ENCODE results near the gene CTNNBIP1. TPM values are rescaled to one million over a fixed set of nuclear protein-coding genes. Genes with fewer than 3 reads are reported as not detected.

Gene CTNNBIP1
- total RNA-seq, 1 donor from 2014 or later, result 24.2 TPM

DNA sequence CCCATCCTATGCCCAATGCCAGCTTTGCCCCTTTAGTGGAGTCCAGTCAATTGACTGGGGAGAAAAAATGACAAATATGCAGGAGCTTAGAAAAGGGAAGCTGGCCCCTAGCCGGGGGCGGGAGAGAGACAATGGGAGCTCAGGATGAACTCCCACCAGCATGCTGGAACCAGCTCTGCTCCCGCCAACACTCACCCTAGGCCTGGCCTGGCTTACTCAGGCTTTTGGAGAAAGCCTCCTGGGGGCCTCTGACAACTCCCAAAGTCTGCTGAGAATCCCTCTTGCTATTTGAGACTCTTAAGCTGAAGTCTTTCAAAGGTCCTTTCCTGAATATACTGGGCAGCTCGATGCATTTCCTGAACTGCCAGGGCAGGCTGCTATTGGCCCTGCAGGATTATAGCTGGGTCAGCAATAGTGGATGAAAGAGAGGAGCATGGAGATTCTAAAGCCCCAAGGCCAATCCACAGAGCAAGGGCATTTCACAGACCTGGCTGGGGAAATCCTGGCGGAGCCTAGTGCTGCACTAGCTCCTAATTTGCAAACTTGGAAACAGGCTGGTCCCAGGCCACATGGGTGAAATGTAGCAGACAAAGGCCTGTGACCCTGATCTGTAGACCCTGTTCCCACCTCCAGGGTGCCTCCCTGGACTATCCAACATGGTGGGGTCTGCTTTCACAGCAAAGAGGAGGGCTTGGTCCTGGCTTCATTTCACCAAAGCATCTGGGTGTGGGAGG lies 50.6 kb downstream of the CTNNBIP1 start:
- no peak for DNase-seq (ENCODE audit: low spot score)
- peak; percentile 38 for ATAC-seq

GRCh38 chr1:9858293-9859035 lies 51.6 kb downstream of the CTNNBIP1 start:
- DNase-seq (ENCODE audit: low spot score) (no peak), ATAC-seq (no peak)

DNA sequence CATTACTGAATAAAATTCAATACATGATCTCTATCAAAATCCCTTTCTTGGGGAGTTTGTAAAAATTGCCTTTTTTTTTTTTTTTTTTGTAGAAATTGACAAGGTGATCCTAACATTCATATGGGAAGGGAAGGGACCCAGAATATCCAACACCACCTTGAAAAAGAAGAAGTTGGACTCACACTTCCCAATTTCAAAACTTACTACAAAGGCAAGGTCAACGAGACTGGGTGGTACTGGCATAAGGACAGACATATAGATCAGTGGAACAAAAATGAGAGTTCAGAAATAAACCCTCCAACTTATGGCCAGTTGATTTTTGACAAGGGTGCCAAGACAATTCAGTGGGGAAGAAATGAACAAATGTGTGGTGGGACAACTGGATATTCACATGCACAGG lies 54.9 kb downstream of the CTNNBIP1 start:
- no peak for ATAC-seq
- DNase-seq (ENCODE audit: low spot score), result no peak

DNA sequence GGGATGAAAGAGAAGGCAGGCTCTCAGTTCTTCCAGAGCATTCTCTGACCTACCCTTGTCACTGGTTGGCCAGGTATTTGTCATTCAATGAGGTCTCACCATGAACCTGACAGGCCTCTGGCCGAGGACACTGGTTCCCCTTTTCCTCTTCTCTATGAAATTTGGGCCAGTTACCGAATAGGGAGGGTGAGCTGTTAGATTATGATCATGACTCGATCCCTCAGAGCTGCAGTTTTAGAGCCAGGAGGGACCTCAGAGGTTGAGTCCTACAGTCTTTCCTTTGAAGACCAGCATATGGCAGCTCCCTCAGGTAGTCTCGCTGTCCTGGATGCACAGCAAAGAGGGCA lies 56.8 kb downstream of the CTNNBIP1 start:
- no peak for ATAC-seq
- no peak for DNase-seq (ENCODE audit: low spot score)

DNA sequence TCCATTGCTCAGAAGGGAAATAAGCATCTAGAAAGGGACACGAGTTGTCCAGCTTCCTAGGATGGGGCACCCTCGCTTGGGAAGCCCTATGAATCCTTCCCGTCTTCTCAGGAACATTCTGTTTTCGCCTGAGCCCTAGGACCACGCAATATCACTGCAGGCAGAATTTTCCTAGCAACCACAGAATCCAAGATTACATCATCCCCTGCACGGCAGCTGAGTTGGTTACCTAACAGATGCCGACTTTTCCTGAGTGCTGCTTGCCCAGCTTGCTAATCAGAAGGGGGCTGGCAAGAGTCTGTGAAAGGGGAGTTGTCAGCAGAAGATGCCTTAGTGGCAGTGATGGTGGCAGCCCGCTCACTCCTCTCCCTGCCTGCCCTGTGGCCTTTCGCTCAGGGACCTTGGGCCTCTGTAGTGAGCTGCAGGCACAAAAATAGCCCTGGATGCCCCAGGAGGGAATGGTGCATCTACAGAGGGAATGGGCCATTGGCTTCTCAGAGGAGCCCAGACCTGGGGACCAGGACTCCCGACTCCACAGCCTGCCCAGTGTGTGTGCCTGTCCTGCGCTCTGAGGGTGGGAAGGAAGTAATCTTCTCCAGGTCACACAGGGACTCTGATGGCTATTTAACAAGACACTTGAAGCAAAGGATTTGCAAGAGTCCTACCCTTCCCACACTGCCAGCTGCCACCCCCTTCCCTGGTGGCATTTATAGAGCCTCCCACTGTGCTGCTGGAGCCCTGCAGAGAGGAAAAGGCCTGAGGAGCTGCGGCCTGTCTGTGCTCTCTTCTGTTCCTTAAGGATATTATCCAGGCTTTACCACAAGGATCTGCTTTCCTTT lies 57.4 kb downstream of the CTNNBIP1 start:
- ATAC-seq (no peak), DNase-seq (ENCODE audit: low spot score) (no peak)

DNA sequence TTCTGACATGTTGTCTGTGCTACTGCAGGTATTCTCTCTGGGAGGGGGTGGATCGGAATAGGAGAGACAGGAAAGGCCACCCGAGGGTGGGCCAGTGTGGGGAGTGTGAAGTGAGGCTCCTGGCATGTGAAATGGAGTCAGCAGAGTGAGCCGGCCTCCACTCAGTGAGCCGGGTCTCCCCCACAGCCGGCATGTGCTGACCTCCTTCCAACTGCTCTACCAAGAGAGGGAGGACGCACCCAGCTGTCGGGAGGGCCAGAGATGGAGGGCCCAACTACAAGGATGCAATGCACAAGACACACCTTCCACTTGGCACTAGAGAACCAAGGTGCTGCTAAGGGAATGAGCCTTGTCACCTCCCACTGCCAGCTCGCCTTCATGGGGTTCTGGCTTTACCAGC lies 58.1 kb downstream of the CTNNBIP1 start:
- ATAC-seq, result no peak
- no peak for DNase-seq (ENCODE audit: low spot score)

DNA sequence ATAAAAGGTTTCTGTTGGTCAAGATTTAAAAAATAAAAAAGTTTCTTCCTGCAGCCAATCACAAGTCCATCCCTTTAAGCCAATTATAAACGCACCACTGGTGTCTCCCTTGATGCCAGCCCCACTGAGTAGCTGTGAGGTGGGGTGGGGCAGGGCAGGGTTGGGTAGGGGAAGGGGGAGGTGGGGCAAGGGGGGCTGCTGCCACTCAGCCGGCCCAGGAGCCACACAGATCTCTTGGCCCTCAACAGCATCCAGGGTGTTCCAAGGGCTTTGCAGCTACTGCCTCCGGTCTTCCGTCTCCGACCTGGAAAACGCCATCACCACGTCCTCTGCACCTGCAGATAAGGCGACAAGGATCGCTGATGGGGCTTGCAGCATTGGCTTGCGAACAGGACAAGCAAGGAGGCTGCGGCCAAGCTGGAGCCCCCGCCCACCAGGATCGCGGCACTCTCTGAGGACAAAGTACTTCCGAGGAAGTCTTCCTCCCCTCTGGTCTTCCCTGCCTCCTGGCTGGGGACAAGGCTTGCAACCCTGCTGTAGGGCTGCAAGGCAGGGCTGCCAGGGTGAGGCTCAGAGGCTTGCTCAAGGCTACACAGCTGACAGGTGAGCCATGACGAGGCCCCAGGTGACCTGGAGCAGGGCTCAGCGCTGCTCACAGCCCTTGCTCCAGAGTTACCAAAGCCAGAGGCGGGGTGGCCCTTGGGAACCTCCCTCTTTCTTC lies 59.5 kb downstream of the CTNNBIP1 start:
- DNase-seq (ENCODE audit: low spot score) (no peak), ATAC-seq (no peak)

DNA sequence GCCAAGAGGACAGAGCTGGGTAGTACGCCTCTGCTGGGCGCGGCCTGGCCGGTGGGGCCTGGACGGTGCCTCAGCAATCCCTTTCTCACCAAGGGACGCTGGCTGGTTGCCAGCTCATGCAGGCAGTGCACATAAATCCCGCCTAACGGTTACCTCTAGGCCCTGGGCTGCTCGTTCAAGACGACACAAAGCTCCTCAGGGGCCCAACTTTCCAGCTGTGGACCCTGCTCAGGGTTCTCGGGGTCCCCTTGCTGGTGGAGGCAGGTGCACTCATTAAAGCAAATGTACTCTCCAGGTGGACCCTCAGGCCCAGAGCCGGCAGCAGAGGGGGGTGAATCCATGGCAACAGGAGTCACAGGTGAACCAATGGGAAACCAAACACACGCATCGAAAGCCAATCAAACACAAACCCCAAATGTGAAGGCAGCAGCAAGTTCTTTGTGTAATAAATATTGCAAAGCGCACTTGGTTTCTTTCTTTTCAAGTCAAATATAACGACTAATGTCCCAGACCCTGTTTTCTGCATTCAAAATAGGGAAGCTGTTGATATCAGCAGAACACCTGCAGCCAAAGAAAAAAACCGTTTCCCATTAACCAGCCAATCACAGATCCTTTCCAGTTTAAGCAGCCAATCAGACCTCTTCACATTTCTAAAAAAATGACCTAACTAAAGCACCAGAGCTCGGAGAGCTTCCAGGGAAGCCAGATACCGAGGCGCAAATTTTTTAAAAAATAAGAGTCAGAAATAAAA lies 60.2 kb downstream of the CTNNBIP1 start:
- DNase-seq (ENCODE audit: low spot score), result no peak
- no peak for ATAC-seq

GRCh38 chr1:9848022-9848421 lies 62.0 kb downstream of the CTNNBIP1 start:
- DNase-seq (ENCODE audit: low spot score) (no peak), ATAC-seq (peak; percentile 23)

DNA sequence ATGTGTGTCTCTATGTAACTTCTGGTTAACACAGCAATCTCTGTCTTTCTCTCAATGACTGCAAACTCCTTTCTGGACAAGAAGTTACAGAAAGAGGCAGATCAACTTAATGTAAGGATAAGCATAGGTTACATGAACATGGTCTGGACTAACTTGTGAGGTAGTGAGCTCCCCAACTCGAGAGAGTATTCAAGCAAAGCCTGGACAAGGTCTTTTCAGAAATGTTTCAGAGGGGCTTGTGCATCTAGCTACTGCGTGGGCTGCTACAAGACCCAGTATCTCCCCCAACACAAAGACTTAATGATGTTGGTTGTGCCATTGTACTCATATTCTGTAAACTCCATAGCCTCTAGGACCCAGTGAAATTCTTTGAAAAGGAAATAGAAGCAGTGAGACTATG lies 62.8 kb downstream of the CTNNBIP1 start:
- no peak for DNase-seq (ENCODE audit: low spot score)
- no peak for ATAC-seq

- ATAC-seq, result no peak
- DNase-seq (ENCODE audit: low spot score), result no peak
Measured at GRCh38 chr1:9846611-9847171, 63.4 kb downstream of the CTNNBIP1 start.

GRCh38 chr1:9845914-9846313 lies 64.2 kb downstream of the CTNNBIP1 start:
- ATAC-seq, result peak; percentile 28
- DNase-seq (ENCODE audit: low spot score), result no peak

DNA sequence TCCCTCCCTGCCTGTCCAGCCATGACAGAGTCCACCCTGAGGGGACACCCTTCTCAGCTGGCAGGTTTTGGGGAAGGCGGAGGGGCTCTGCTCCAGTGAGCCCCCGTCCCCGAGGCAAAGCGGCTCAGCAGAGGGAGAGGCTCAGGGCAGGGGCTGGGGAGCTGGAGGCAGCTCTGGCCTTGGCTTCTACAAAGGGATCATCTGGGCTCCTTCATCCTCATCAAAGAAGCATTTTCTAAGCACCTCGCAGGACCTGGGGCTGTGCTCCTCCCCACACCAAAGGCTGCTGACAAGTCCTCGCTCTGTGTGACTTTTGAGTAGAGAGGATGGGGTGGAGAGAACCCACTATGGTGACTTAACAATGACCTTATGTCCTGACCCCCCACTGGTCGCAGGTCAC lies 65.3 kb downstream of the CTNNBIP1 start:
- no peak for ATAC-seq
- DNase-seq (ENCODE audit: low spot score), result no peak

GRCh38 chr1:9844106-9844505 lies 66.0 kb downstream of the CTNNBIP1 start:
- DNase-seq (ENCODE audit: low spot score) (no peak), ATAC-seq (no peak)

GRCh38 chr1:9843576-9843945 lies 66.5 kb downstream of the CTNNBIP1 start:
- ATAC-seq (no peak), DNase-seq (ENCODE audit: low spot score) (no peak)

DNA sequence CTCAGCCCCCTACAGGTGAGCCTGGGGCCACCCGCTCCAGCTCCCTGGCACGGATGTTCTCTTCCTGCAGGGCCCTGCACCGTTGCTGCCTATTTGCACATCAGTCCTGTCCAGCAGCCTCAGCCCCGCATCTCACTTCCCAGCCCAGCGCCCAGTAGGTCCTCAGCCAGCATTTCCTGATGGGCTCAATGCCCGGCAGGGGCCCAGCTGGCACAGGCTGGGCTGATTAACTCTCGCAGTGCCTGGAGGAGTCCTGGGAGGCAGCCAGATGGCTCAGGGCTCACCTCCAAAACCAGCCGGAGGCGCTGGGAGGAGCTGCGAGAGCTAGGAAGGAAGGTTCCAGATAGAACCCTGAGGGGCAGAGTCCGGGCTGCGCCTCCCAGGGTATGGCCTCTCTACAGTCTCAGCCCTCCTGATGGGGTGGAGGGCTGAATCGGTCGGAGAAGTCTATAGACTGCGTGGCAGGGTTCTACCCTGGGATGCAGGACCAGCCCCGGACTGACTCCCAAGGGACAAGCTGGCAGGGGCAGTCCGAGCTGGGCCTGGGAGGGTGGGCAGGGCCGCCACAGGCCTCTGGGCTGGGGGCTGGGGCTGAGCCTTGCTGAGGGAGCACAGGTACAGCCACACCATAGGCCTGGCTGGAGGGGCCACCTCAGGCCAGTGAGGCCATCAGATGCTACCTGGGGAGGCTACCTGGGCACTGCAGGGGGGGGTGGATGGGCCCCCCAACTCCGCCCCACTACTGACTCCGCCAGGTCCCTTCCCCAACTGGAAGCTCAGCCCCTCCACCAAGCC lies 67.1 kb downstream of the CTNNBIP1 start:
- ATAC-seq, result no peak

GRCh38 chr1:9842073-9842711 lies 67.9 kb downstream of the CTNNBIP1 start:
- DNase-seq (ENCODE audit: low spot score), result no peak
- ATAC-seq, result no peak

More for the DNA sequence above, 67.1 kb downstream of the CTNNBIP1 start:
- no peak for DNase-seq (ENCODE audit: low spot score)

DNA sequence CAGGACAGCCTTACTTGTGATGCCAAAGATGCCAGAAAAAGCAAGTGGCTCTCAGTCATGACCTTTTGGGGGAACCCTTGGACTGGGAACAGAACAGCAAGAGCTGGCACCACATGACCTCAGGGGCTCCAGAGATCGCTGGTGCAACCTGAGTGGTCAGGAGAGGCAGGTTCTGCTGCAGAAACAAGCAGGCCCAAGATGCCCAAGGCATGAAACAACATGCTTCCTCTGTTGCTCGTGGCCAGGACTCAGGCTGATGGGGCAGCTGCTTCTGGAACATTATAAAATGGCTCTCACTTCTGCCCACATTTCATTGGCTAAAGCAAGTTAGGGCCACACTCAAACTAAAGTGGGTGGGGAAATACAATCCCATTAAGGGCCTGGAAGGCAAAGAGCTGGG lies 68.6 kb downstream of the CTNNBIP1 start:
- ATAC-seq (no peak), DNase-seq (ENCODE audit: low spot score) (no peak)

GRCh38 chr1:9840176-9840575 lies 69.9 kb downstream of the CTNNBIP1 start:
- ATAC-seq, result no peak
- no peak for DNase-seq (ENCODE audit: low spot score)

Measured in left lobe of liver (tissue), 2 donors.